HG03432 (cell line): Measurements from ENCODE around the gene MCEMP1.

ENCODE experiments used
- ATAC-seq: cut with Tn5 transposase; IDR thresholded peaks from one replicate; pipeline ENCODE4 v1.9.1; 2021; ENCODE audit warnings: mild to moderate bottlenecking, moderate library complexity; ENCODE audit not compliant: unreplicated experiment

Gene MCEMP1

GRCh38 chr19:7676854-7677253, at the start of gene MCEMP1:
MCEMP1 (plus strand) TSS chr19:7677090; CDS start chr19:7677121, 31 bp downstream.
- no peak for ATAC-seq

DNA sequence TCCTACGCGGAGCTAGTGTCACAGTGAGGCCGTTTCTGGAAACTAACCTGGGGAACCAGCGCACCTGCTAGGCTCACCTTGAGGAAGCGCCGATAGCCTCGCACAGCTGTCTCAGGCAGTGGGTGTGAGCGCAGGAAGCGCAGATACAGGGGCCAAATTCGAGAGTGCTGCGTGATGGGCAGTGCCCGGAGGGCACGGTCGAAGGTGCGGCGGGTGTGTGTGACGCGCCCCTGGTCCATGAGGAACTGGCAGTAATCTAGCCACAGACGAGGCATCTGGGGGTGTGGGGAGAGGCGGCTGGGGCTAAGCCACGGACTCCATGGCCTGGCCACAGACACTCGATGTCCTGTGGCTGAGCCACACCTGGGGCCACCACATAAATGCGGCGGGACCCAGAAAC, 49.7 kb upstream of the MCEMP1 start:
- ATAC-seq = no peak

DNA sequence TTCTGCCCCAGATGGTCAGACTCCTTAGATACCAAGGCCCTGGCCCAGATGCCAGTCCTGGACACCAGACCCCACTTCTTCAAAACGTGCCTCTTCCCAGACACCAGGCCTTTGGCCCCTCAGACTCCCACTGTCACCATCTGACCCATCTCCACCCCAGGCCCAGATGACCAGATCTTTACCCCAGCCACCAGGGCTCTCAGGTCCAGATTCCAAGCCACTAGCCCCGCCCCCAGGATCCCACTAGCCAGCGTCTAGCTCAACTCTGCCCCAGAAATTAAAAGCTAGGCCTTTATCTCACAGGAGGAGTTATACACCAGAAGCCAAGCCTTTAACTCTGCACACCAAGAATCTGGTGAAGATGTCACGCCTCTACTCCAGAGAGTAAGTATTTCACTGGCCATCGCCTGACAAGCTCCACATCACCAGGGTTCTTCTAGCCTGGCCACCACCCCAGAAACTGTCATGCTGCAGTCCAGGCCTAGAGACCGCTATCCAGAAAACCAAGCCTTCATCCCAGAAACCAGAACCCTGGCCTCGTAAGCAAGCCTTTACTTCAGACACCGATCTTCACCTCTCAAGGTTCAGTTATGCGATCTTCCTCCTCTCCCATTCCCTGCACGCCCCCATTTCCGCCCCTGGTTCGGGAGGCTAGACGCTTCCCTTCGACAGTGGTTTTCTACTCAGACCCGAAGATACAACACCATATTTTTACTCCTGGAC, 48.1 kb upstream of the MCEMP1 start:
- ATAC-seq = no peak

DNA sequence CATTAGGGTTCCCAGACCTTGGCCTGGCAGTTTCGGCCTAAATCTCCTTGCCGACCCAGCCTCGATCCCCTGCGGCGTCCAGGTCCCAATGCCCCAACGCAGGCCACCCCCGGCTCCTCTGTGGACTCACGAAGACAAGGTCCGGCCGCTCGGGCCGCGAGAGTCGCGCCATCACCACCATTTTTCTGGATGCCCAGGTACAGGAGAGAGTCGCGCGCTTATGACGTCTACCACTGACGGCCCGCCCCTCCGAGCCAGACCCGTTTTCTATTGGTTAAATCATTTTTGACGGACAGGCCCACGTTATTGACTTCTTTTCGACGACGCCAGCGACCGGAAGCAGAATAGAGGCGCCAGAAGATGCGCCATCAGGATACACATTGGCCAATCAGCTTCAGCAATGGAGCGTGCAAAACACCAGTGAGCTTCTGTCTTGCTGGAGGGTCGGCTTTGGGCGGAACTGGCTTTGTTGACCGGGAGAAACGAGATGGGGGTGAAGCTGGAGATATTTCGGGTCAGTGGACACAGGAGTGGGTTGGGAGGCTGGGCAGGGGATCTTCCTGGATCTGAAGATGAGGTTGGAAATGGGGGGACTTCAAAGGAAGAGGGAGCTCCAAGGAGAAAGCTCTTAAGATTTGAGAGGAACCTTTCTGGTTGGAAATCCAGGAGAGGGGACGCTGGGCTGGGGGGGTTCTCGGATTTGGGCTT, 47.4 kb upstream of the MCEMP1 start, which contains the start of the genes PET100 and XAB2:
TSS of gene PET100 (plus strand) at position 447 of the 708 bp plus-strand sequence. CDS start at position 488, 41 bp downstream.
TSS of gene XAB2 (minus strand) at position 199 of the 708 bp plus-strand sequence. CDS start at position 181, 18 bp downstream.
- peak; percentile 79 for ATAC-seq

DNA sequence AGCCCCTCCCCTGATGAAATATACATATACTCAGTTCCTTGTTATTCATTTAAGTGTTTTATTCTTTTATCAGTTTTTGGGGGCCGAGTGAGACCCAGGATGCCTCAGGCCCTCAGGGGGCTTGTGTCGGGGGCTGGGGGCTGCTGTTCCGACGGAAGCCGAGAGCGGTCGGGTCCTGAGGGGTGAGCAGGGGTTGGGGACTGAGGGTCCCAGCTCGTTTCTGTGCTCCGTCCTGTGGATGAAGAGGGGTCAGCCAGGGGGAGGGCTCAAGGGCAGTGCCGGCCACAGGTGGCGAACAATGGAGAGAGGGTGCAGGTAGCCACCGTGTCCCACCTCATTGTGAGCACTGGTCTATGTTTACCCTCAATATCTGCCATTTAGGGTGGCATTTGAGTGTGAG, 45.3 kb upstream of the MCEMP1 start:
- no peak for ATAC-seq

GRCh38 chr19:7632340-7633203, 44.3 kb upstream of the MCEMP1 start:
- ATAC-seq = no peak

- ATAC-seq = no peak
Measured at GRCh38 chr19:7633698-7634097, 43.2 kb upstream of the MCEMP1 start, which contains the start of gene PCP2. PCP2 (minus strand) TSS chr19:7633719; CDS start chr19:7633457, 262 bp downstream.

GRCh38 chr19:7635670-7636069, 41.2 kb upstream of the MCEMP1 start:
- ATAC-seq = no peak

DNA sequence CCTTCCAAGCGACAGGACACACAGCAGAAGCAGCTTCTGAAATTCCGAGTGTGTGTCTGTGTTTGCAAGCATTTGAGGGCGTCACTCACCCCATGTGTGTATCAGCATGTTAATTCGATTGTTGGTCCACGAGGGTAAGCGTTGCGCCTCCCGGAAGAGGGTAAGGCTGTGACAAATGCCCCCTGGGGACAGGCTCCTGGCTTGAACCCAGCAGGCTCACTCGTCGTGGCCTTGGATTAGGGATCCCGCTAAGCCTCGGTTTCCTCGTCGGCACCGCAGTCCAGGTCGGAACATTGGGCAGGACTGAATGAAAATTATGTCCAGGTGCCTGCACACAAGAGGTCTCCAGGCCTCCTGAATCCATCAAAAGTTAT, 40.6 kb upstream of the MCEMP1 start:
- no peak for ATAC-seq

DNA sequence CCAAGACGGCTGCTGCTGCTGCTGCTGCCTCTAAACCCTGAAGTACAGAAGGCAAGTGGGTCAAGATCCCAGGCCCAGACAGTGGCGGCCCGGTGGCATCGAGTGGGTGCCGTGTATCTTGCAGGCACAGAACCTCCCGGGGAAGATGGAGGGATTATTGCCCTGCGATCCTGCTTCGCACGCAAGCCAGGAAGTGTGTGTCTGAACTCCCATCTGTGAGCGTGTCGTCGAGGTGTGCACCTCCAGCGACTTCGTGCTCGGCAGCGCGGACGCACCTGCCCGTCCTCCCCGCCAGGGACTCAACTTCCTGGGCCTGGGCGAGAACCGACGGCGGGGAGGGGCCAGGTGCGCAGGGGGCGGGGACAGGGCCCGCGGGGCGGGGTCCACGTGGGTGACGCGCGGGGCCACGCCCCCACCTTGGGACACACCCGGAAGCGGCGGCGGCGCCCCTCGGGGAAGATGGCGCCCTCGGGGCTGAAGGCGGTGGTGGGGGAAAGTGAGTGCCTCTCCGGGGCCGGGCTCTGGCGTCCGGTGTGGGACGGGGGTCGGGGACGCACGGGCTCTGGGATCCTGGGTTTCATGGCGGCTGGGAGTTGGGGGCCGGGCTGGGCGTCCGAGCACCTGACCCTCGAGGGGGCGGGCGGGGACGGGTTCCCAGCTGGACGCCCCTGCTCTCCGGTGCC, 40.1 kb upstream of the MCEMP1 start, which contains the start of gene STXBP2:
TSS of gene STXBP2 (plus strand) at position 420 of the 683 bp plus-strand sequence. CDS start at position 460, 40 bp downstream.
- ATAC-seq = peak; percentile 76

- peak; percentile 16 for ATAC-seq
Measured at GRCh38 chr19:7637374-7638256, 39.3 kb upstream of the MCEMP1 start.

GRCh38 chr19:7638802-7639465, 38.0 kb upstream of the MCEMP1 start:
- ATAC-seq = no peak

DNA sequence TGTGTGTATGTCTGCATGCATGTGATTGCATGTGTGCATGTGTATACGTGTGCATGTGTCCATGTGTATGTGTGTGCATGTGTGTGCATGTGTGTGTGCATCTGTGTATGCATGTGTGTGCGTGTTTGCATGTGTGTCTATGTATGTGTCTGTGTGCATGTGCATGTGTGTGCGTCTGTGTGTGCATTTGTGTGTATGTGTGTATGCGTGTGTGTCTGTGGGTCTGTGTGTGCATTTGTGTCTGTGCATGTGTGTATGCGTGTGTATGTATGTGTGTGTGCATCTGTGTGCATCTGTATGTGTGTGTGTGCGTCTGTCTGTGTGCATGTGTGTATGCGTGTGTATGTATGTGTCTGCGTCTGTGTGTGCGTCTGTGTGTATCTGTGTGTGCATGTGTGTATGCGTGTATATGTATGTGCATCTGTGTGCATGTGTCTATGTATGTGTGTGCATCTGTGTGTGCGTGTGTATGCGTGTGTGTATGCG, 37.0 kb upstream of the MCEMP1 start:
- no peak for ATAC-seq

- ATAC-seq = no peak
Measured at GRCh38 chr19:7640803-7641202, 36.1 kb upstream of the MCEMP1 start.

- no peak for ATAC-seq
Measured at GRCh38 chr19:7641290-7642276, 35.3 kb upstream of the MCEMP1 start.

GRCh38 chr19:7642295-7643030, 34.4 kb upstream of the MCEMP1 start:
- no peak for ATAC-seq

DNA sequence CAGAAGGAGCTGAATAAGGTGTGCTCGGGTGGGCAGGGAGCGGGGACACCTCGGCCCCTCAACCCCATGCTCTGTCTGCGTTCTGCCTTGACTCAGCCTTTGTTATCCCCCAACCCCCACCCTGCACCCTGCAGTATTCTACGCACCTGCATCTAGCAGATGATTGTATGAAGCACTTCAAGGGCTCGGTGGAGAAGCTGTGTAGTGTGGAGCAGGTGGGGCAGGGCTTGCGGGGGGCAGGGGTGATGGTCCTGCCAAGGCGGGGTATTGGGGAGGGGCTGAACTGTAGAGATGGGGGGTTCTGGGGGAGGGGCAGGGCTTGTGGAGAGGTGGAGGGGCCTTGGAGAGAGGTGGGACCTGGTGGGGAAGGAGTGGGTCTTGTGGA, 33.9 kb upstream of the MCEMP1 start:
- no peak for ATAC-seq
